CD14-positive monocyte (primary cell): ENCODE results near the gene UBR3. TPM values are rescaled to one million over a fixed set of nuclear protein-coding genes. Genes with fewer than 3 reads are reported as not detected.

Source experiments
- DNase-seq, 3 donors: peaks; one replicate each; pipeline ENCODE4 v3.0.0-alpha.2; 2011 to 2022
- H2AFZ ChIP-seq: 2 replicates; pipeline ENCODE4 v1.6.0; 2012; ENCODE audit warnings: mild to moderate bottlenecking, low read depth, low read length, inconsistent platforms; ENCODE audit not compliant: insufficient read depth, poor library complexity, severe bottlenecking
- H3K27ac ChIP-seq, 2 donors: 1 replicate in 1 of 2; 2 replicates in 1 of 2; pipeline ENCODE4 v1.5.1; 2012 to 2013; ENCODE audit warnings: low read length in 2 of 2, control low read depth in 1 of 2, inconsistent platforms in 1 of 2, low read depth in 1 of 2, mild to moderate bottlenecking in 1 of 2
- H3K27me3 ChIP-seq, 2 donors: one replicate each; pipeline versions ENCODE4 v1.6.0 to v1.6.1; 2011 to 2013; ENCODE audit warnings: low read length in 2 of 2; ENCODE audit not compliant: control insufficient read depth in 2 of 2, insufficient read depth in 2 of 2
- H3K36me3 ChIP-seq, 2 donors: replicated peaks in 1 of 2; 1 replicate in 1 of 2; 2 replicates in 1 of 2; pipeline versions ENCODE4 v1.5.1 to v1.6.1; 2012 to 2013; ENCODE audit warnings: low read length in 2 of 2, control low read depth in 1 of 2, inconsistent platforms in 1 of 2, mild to moderate bottlenecking in 1 of 2; ENCODE audit not compliant: insufficient read depth in 2 of 2, control insufficient read depth in 1 of 2
- H3K4me1 ChIP-seq, 2 donors: 1 replicate in 1 of 2; 2 replicates in 1 of 2; pipeline versions ENCODE4 v1.5.1 to v1.6.1; 2012 to 2013; ENCODE audit warnings: low read length in 2 of 2, control low read depth in 1 of 2, inconsistent platforms in 1 of 2, mild to moderate bottlenecking in 1 of 2, moderate library complexity in 1 of 2; ENCODE audit not compliant: insufficient read depth in 2 of 2, control insufficient read depth in 1 of 2
- H3K4me2 ChIP-seq: replicated peaks from 2 replicates; pipeline ENCODE3; 2012; ENCODE audit warnings: low read length, moderate library complexity, mild to moderate bottlenecking; ENCODE audit not compliant: poor library complexity, severe bottlenecking; ENCODE audit errors: extremely low read depth
- H3K4me3 ChIP-seq, 3 experiments: fragments of 200-600 bp in 1 of 3; sonication (generic) in 1 of 3; replicated peaks in 1 of 3; 1 replicate in 2 of 3; 2 replicates in 1 of 3; pipeline ENCODE4 v1.5.1; 2011 to 2013; ENCODE audit warnings: low read length in 3 of 3, mild to moderate bottlenecking in 3 of 3, control low read depth in 2 of 3, low read depth in 2 of 3, inconsistent platforms in 1 of 3, moderate library complexity in 1 of 3
- H3K79me2 ChIP-seq: 2 replicates; pipeline ENCODE4 v1.6.0; 2012; ENCODE audit warnings: mild to moderate bottlenecking, control low read depth, inconsistent platforms, low read length, moderate library complexity; ENCODE audit not compliant: insufficient read depth
- H3K9ac ChIP-seq: 2 replicates; pipeline ENCODE4 v1.6.0; 2017; ENCODE audit warnings: low read length, mild to moderate bottlenecking; ENCODE audit not compliant: insufficient read depth, poor library complexity, severe bottlenecking
- H3K9me3 ChIP-seq, 2 donors: replicated peaks in 1 of 2; 1 replicate in 1 of 2; 2 replicates in 1 of 2; pipeline versions ENCODE4 v1.5.1 to v1.6.1; 2012 to 2013; ENCODE audit warnings: low read length in 2 of 2, control low read depth in 1 of 2; ENCODE audit not compliant: control insufficient read depth in 1 of 2, insufficient read depth in 1 of 2
- H4K20me1 ChIP-seq: 2 replicates; pipeline ENCODE4 v1.6.0; 2012; ENCODE audit warnings: mild to moderate bottlenecking, low read length, control low read depth, moderate library complexity; ENCODE audit not compliant: insufficient read depth
- H3K27ac Mint-ChIP-seq, 7 donors: one replicate each; pipeline ENCODE4 v1.8.0; 2020; ENCODE audit warnings: mild to moderate bottlenecking in 7 of 7, mixed read lengths in 7 of 7, moderate library complexity in 6 of 7, inconsistent platforms in 2 of 7
- H3K27me3 Mint-ChIP-seq, 3 donors: one replicate each; pipeline ENCODE4 v1.8.0; 2021 to 2022; ENCODE audit warnings: low read depth in 3 of 3, mild to moderate bottlenecking in 3 of 3, mixed read lengths in 3 of 3, moderate library complexity in 3 of 3, inconsistent platforms in 1 of 3
- H3K36me3 Mint-ChIP-seq, 2 donors: one replicate each; pipeline ENCODE4 v1.8.0; 2020; ENCODE audit warnings: mixed read lengths in 2 of 2, inconsistent platforms in 1 of 2, mild to moderate bottlenecking in 1 of 2
- H3K4me1 Mint-ChIP-seq: one replicate; pipeline ENCODE4 v1.8.0; 2020; ENCODE audit warnings: mild to moderate bottlenecking, mixed read lengths
- H3K4me3 Mint-ChIP-seq, 2 donors: one replicate each; pipeline ENCODE4 v1.8.0; 2020; ENCODE audit warnings: mild to moderate bottlenecking in 2 of 2, mixed read lengths in 2 of 2, moderate library complexity in 1 of 2
- H3K9me3 Mint-ChIP-seq, 7 donors: one replicate each; pipeline ENCODE4 v1.8.0; 2020 to 2022; ENCODE audit warnings: mixed read lengths in 7 of 7, mild to moderate bottlenecking in 6 of 7, moderate library complexity in 6 of 7, inconsistent platforms in 2 of 7
- CTCF ChIP-seq: fragments of 200-600 bp; IDR thresholded peaks from one replicate; pipeline ENCODE4 v1.8.0; 2022; ENCODE audit warnings: antibody characterized with exemption, mild to moderate bottlenecking
- WGBS: methylation state at CpG from one replicate; pipeline ENCODE4 v1.1.5; 2013; ENCODE audit warnings: missing lambda C conversion rate; ENCODE audit not compliant: insufficient coverage; 5-methylcytosine and 5-hydroxymethylcytosine counted together
- intact Hi-C, 2 donors: fragments of 100-400 bp; cut with micrococcal nuclease; formaldehyde crosslinking; loops; one replicate each; pipeline versions ENCODE4 v1.15.0 to v1.15.1; 2023
- polyA plus RNA-seq, 3 donors: library from polyadenylated mRNA; depleted of rRNA in 1 of 3; unstranded in 2 of 3; stranded (reverse) in 1 of 3; fragments of 300-500 nt in 2 of 3; fragments of >200 nt in 1 of 3; fragmentation: Illumina TruSeq in 2 of 3; gene quantifications; 1 replicate in 2 of 3; 2 replicates in 1 of 3; pipeline ENCODE4 v1.2.3, GENCODE V29; 2012 to 2021

The UBR3 gene
- polyA plus RNA-seq, 3 donors: 4.3 to 10.7 (median 4.7) TPM

GRCh38 chr2:169979025-169979424, 151.8 kb downstream of the UBR3 start:
- no peak overlapping the region for H3K27ac ChIP-seq
- Mint-ChIP-seq H3K4me3 (no peak overlapping the region), H3K36me3 (peaks cover 50 to 55% of the 10 kb centered on the region in 2 donors), H3K9me3 (peaks cover 14 to 27% (median 25%) of the 10 kb centered on the region in 7 donors), H3K27ac (no peak overlapping the region), H3K4me1 (peaks cover 21% of the 10 kb centered on the region), H3K27me3 (no peaks in the 10 kb centered on the region)
- no peak for TF ChIP-seq CTCF
- H3K9ac ChIP-seq: no peak overlapping the region
- no peaks in the 10 kb centered on the region for H3K79me2 ChIP-seq
- peaks cover 7 to 11% of the 10 kb centered on the region in 2 donors for H3K4me1 ChIP-seq
- no peak for DNase-seq
- no peak overlapping the region for H2AFZ ChIP-seq
- no peak overlapping the region for H3K4me2 ChIP-seq
- intact Hi-C loops: no loop called here
- peaks cover 7% of the 10 kb centered on the region for H4K20me1 ChIP-seq
- WGBS: no CpG with 5 or more reads among the region's 2 CpGs
- H3K9me3 ChIP-seq: peaks cover 11 to 16% of the 10 kb centered on the region in 2 donors
- H3K36me3 ChIP-seq: peaks cover 2 to 28% of the 10 kb centered on the region in 2 donors
- H3K27me3 ChIP-seq: no peaks in the 10 kb centered on the region
- H3K4me3 ChIP-seq: no peak overlapping the region

GRCh38 chr2:169980001-169980400, 152.7 kb downstream of the UBR3 start:
- H4K20me1 ChIP-seq: peaks cover 7% of the 10 kb centered on the region
- no peak overlapping the region for H3K27ac ChIP-seq
- no peak overlapping the region for H3K9ac ChIP-seq
- peaks cover 2 to 25% of the 10 kb centered on the region in 2 donors for H3K36me3 ChIP-seq
- no peak overlapping the region for H2AFZ ChIP-seq
- TF ChIP-seq CTCF: no peak
- Mint-ChIP-seq H3K27me3 (no peaks in the 10 kb centered on the region), H3K4me3 (no peak overlapping the region), H3K27ac (no peak overlapping the region), H3K4me1 (peaks cover 21% of the 10 kb centered on the region), H3K9me3 (peaks cover 13 to 22% (median 19%) of the 10 kb centered on the region in 7 donors), H3K36me3 (peaks cover 46 to 50% of the 10 kb centered on the region in 2 donors)
- DNase-seq: no peak
- H3K4me1 ChIP-seq: peaks cover 7 to 11% of the 10 kb centered on the region in 2 donors
- H3K4me2 ChIP-seq: no peak overlapping the region
- H3K27me3 ChIP-seq: no peaks in the 10 kb centered on the region
- intact Hi-C loops: no loop called here
- H3K79me2 ChIP-seq: no peaks in the 10 kb centered on the region
- H3K4me3 ChIP-seq: no peak overlapping the region
- H3K9me3 ChIP-seq: peaks cover 7 to 16% of the 10 kb centered on the region in 2 donors
- WGBS: 100% methylated on average over 2 of the region's 4 CpGs
